Ovary (tissue), 9 donors: ENCODE measurements around the gene LGALS13. TPM values are rescaled to one million over a fixed set of nuclear protein-coding genes. Genes with fewer than 3 reads are reported as not detected.

Experiments used
- DNase-seq, 5 donors: peaks; one replicate each; pipeline ENCODE4 v3.0.0-alpha.2; 2019 to 2020
- H3K27ac ChIP-seq, 2 donors: fragments of 200-600 bp; one replicate each; pipeline versions ENCODE4 v1.5.1 to v1.8.0; 2019 to 2022
- H3K27me3 ChIP-seq: fragments of 200-600 bp; one replicate; pipeline ENCODE4 v1.8.0; 2022
- H3K36me3 ChIP-seq: fragments of 200-600 bp; sonication (generic); one replicate; pipeline ENCODE4 v1.5.1; 2019
- H3K4me1 ChIP-seq: one replicate; pipeline ENCODE4 v1.8.1; 2013; ENCODE audit warnings: mild to moderate bottlenecking, moderate library complexity; ENCODE audit not compliant: insufficient read depth
- H3K4me3 ChIP-seq: fragments of 200-600 bp; sonication (generic); one replicate; pipeline ENCODE4 v1.5.1; 2017
- H3K9me3 ChIP-seq, 2 donors: fragments of 200-600 bp in 1 of 2; sonication (generic) in 1 of 2; one replicate each; pipeline versions ENCODE4 v1.5.1 to v1.8.1; 2013 to 2019; ENCODE audit warnings: mild to moderate bottlenecking in 1 of 2, moderate library complexity in 1 of 2
- EP300 ChIP-seq: sonication (generic); formaldehyde crosslinking; IDR thresholded peaks from one replicate; pipeline ENCODE4 v1.6.1; 2017; ENCODE audit warnings: antibody characterized with exemption
- POLR2A ChIP-seq: fragments of 450-650 bp; IDR thresholded peaks from one replicate; pipeline ENCODE4 v1.6.1; 2017; ENCODE audit warnings: antibody characterized with exemption, mild to moderate bottlenecking, moderate library complexity
- WGBS, 3 donors: extraction: QIAGEN DNeasy Blood & Tissue Kit in 1 of 3; methylation state at CpG; one replicate each; pipeline versions ENCODE4 v1.1.5 to v1.1.7; 2013 to 2017; 5-methylcytosine and 5-hydroxymethylcytosine counted together
- intact Hi-C, 4 donors: fragments of 100-400 bp; cut with DNase I; formaldehyde crosslinking; loops; one replicate each; pipeline versions ENCODE4 v1.11.0 to v1.15.1; 2022 to 2023
- polyA plus RNA-seq, 2 donors: library from polyadenylated mRNA; stranded (reverse); fragments of 200-250 nt in 1 of 2; fragments of 350-450 nt in 1 of 2; fragmentation: Illumina TruSeq in 1 of 2; extraction: RNeasy Lipid Tissue Mini Kit (QIAGEN cat#74804) in 1 of 2; gene quantifications; one replicate each; pipeline ENCODE4 v1.2.3, GENCODE V29; 2013 to 2014
- total RNA-seq, 7 donors: library from RNA; depleted of rRNA in 2 of 7; stranded (reverse); fragments of >200 nt in 2 of 7; fragmentation: NEBNext Ultra II Directional in 3 of 7; extraction: Animal tissue kit (Norgen Biotek cat#: 25700) in 3 of 7; gene quantifications; one replicate each; pipeline versions ENCODE4 v1.1.0 to v1.2.4, GENCODE V29; 2016 to 2023
- TF ChIP-seq, protein P1 (sequence below), 3 donors: fragments of 450-650 bp in 2 of 3; fragments of 200-600 bp in 1 of 3; IDR thresholded peaks; one replicate each; pipeline versions ENCODE4 v1.5.1 to v1.8.0; 2016 to 2022; ENCODE audit warnings: antibody characterized with exemption in 3 of 3, mild to moderate bottlenecking in 1 of 3
- donor health status: DM: no; HTN: no; CAD: no; lungs with moderate emphysema.
- donor health status: DM: no; HTN: no; CAD: no.
- donor health status: Bipolar disorder and iron deficiency.
- donor health status: DM: yes; HTN: yes; CAD: no.
- donor health status: DM: no; HTN: no; CAD: no.
- donor health status: DM: yes; HTN: yes; CAD: no.

LGALS13 gene
- total and polyA plus RNA-seq, 9 donors: not detected

DNA sequence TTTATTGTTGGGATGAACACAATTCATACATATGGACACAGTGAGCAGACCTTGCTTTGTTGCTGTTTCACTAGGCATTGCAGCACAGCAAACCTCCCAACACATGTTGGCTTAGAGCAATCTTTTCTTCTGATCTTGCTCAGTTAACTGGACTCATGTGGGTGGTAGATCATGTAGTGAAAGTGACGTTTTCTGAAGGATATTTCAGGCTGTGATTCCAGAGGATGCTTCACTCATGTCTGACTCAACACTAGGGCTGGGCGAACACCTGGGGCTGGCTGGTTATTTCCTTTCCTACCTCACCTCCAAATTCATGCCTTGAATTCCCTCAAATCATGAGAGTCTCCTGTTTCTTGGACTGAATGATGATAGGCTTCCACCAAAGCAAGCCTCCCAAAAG, 14.3 kb upstream of the LGALS13 start:
- no peak for DNase-seq
- 22 to 28% (median 28%) methylated on average over 2 of the region's 2 CpGs for WGBS, 3 donors
- H3K4me1 ChIP-seq: no peaks in the 10 kb centered on the region
- H3K36me3 ChIP-seq: no peaks in the 10 kb centered on the region
- no peak overlapping the region for H3K4me3 ChIP-seq
- no peaks in the 10 kb centered on the region for H3K27me3 ChIP-seq
- no peak overlapping the region for H3K27ac ChIP-seq
- H3K9me3 ChIP-seq: no peaks in the 10 kb centered on the region
- intact Hi-C loops: no loop called here
- TF ChIP-seq POLR2A (no peak), EP300 (no peak)
- TF ChIP-seq, protein P1, sequence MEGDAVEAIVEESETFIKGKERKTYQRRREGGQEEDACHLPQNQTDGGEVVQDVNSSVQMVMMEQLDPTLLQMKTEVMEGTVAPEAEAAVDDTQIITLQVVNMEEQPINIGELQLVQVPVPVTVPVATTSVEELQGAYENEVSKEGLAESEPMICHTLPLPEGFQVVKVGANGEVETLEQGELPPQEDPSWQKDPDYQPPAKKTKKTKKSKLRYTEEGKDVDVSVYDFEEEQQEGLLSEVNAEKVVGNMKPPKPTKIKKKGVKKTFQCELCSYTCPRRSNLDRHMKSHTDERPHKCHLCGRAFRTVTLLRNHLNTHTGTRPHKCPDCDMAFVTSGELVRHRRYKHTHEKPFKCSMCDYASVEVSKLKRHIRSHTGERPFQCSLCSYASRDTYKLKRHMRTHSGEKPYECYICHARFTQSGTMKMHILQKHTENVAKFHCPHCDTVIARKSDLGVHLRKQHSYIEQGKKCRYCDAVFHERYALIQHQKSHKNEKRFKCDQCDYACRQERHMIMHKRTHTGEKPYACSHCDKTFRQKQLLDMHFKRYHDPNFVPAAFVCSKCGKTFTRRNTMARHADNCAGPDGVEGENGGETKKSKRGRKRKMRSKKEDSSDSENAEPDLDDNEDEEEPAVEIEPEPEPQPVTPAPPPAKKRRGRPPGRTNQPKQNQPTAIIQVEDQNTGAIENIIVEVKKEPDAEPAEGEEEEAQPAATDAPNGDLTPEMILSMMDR (IDR thresholded peaks at IDR 0.05): no peak

DNA sequence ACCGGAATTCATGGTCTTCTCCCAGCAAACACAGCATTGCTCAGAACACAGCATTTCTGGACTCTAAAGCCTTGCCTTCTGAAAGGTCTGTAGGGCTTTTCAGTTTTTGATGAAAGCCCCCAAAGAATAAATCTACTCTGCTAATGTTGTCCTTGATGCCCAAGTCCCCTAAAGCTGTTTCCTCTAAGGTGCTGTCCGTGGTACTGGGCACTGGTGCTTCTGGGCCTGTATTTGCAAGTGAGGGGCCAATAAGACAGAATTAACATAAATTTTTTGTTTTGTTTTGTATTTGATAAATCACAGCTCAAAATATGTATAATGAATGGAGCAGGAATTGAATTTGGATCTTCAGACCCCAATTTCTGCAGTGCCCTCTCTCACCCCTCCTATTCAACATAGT, 12.1 kb upstream of the LGALS13 start:
- 40 to 45% (median 40%) methylated on average over 2 of the region's 2 CpGs for WGBS, 3 donors
- TF ChIP-seq, protein P1 (IDR thresholded peaks at IDR 0.05): no peak
- TF ChIP-seq EP300 (no peak), POLR2A (no peak)
- H3K27me3 ChIP-seq: no peaks in the 10 kb centered on the region
- no peak overlapping the region for H3K27ac ChIP-seq
- no peaks in the 10 kb centered on the region for H3K4me1 ChIP-seq
- H3K36me3 ChIP-seq: no peaks in the 10 kb centered on the region
- no peaks in the 10 kb centered on the region for H3K9me3 ChIP-seq
- intact Hi-C loops: no loop called here
- DNase-seq: no peak
- no peak overlapping the region for H3K4me3 ChIP-seq

- TF ChIP-seq POLR2A: no peak
- TF ChIP-seq EP300: no peak
- TF ChIP-seq, protein P1 (IDR thresholded peaks at IDR 0.05): no peak
- WGBS, 3 donors: 80 to 86% (median 82%) methylated on average over 7 of the region's 7 CpGs
- intact Hi-C loops: no loop called here
Measured at GRCh38 chr19:39592381-39592780, 9.9 kb upstream of the LGALS13 start.

DNA sequence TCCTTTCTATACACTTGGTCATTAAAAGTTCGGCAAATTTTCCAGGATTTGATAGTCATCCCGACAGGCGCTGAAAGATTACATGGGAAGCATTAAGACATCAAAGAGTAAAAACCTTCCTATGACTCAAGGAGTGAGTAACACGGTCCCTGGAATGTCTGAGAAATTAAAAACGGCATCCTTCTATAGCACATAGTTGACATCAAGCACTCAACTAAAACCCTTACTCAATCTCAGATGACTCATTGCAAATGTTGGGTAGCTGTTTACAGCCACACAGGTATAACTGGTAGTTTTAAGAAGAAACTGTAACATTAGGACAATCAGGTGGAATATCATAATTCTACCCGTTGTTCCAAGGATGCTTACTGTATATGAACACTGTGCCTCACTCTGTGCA, 6.4 kb upstream of the LGALS13 start:
- Histone ChIP-seq H3K9me3 (no peaks in the 10 kb centered on the region), H3K27me3 (no peaks in the 10 kb centered on the region), H3K27ac (no peak overlapping the region), H3K4me1 (no peaks in the 10 kb centered on the region), H3K4me3 (no peak overlapping the region), H3K36me3 (no peaks in the 10 kb centered on the region)
- DNase-seq: no peak
- TF ChIP-seq EP300 (no peak), POLR2A (no peak)
- TF ChIP-seq, protein P1 (IDR thresholded peaks at IDR 0.05): no peak
- intact Hi-C loops: no loop called here
- WGBS, 3 donors: 80 to 88% (median 86%) methylated on average over 6 of the region's 6 CpGs

More at GRCh38 chr19:39592381-39592780, 9.9 kb upstream of the LGALS13 start:
- DNase-seq: no peak
- no peaks in the 10 kb centered on the region for H3K27me3 ChIP-seq
- no peaks in the 10 kb centered on the region for H3K4me1 ChIP-seq
- H3K36me3 ChIP-seq: no peaks in the 10 kb centered on the region
- no peaks in the 10 kb centered on the region for H3K9me3 ChIP-seq
- H3K27ac ChIP-seq: no peak overlapping the region
- no peak overlapping the region for H3K4me3 ChIP-seq

DNA sequence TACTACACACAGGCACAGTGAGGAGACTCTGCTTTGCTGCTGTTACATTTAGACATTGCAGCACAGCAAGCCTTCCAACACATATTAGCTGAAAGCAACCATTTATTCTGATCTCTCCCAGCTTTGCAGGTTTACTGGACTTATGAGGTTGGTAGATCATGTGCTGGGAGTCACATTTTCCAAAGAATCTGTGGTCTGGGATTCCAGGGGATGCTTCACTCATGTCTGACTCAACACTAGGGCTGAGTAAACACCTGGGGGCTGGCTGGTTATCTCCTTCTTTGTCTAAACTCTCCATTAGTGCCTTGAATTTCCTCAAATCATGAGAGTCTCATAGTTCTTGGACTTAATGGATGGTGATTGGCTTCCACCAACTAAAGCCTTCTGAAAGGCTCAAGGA, 5.4 kb upstream of the LGALS13 start:
- intact Hi-C loops: no loop called here
- TF ChIP-seq EP300: no peak
- TF ChIP-seq, protein P1 (IDR thresholded peaks at IDR 0.05): no peak
- TF ChIP-seq POLR2A: no peak
- DNase-seq: no peak

More for the DNA sequence above, 5.4 kb upstream of the LGALS13 start:
- no peaks in the 10 kb centered on the region for H3K9me3 ChIP-seq
- H3K27ac ChIP-seq: no peak overlapping the region
- H3K27me3 ChIP-seq: no peaks in the 10 kb centered on the region
- H3K4me3 ChIP-seq: no peak overlapping the region
- H3K36me3 ChIP-seq: no peaks in the 10 kb centered on the region
- H3K4me1 ChIP-seq: no peaks in the 10 kb centered on the region
